Mesendoderm (in vitro differentiated cells): Measurements from ENCODE around the gene SYTL4.

Experiments
- DNase-seq: peaks from one replicate; pipeline ENCODE4 v3.0.0; 2013
- H2AK5ac ChIP-seq: 2 replicates; pipeline ENCODE4 v1.6.1; 2013; ENCODE audit warnings: low read length, inconsistent platforms
- H2BK120ac ChIP-seq: 2 replicates; pipeline ENCODE4 v1.6.1; 2013; ENCODE audit warnings: low read depth, mild to moderate bottlenecking, low read length, moderate library complexity, mixed read lengths
- H2BK15ac ChIP-seq: replicated peaks from 2 replicates; pipeline ENCODE4 v1.6.1; 2013; ENCODE audit warnings: low read depth, mild to moderate bottlenecking, moderate library complexity
- H2BK5ac ChIP-seq: 2 replicates; pipeline ENCODE4 v1.6.1; 2013; ENCODE audit warnings: low read length, inconsistent platforms
- H3K18ac ChIP-seq: 2 replicates; pipeline ENCODE4 v1.6.1; 2013; ENCODE audit warnings: mild to moderate bottlenecking, low read length, mixed read lengths
- H3K23ac ChIP-seq: one replicate; pipeline ENCODE4 v1.6.1; 2013; ENCODE audit warnings: low read length
- H3K27ac ChIP-seq: 2 replicates; pipeline ENCODE4 v1.5.1; 2013; ENCODE audit warnings: low read depth, mild to moderate bottlenecking, inconsistent platforms, low read length, moderate library complexity
- H3K27me3 ChIP-seq: 2 replicates; pipeline ENCODE4 v1.6.1; 2013; ENCODE audit warnings: low read length, control low read depth, mild to moderate bottlenecking, inconsistent platforms; ENCODE audit not compliant: insufficient read depth, poor library complexity
- H3K36me3 ChIP-seq: 2 replicates; pipeline ENCODE4 v1.6.1; 2013; ENCODE audit warnings: low read length, inconsistent platforms; ENCODE audit not compliant: control insufficient read depth, insufficient read depth
- H3K4ac ChIP-seq: one replicate; pipeline ENCODE4 v1.6.1; 2013; ENCODE audit warnings: low read depth, mild to moderate bottlenecking, low read length, moderate library complexity
- H3K4me1 ChIP-seq: 2 replicates; pipeline ENCODE4 v1.6.1; 2013; ENCODE audit warnings: low read depth, low read length, inconsistent platforms; ENCODE audit not compliant: control insufficient read depth
- H3K4me2 ChIP-seq: 2 replicates; pipeline ENCODE4 v1.6.1; 2013; ENCODE audit warnings: low read length
- H3K4me3 ChIP-seq: 2 replicates; pipeline ENCODE4 v1.5.1; 2013; ENCODE audit warnings: mild to moderate bottlenecking, low read length
- H3K56ac ChIP-seq: one replicate; pipeline ENCODE4 v1.6.1; 2013; ENCODE audit warnings: low read length
- H3K79me1 ChIP-seq: 2 replicates; pipeline ENCODE4 v1.6.1; 2013; ENCODE audit warnings: low read length, inconsistent platforms
- H3K79me2 ChIP-seq: 2 replicates; pipeline ENCODE4 v1.6.1; 2013; ENCODE audit warnings: mild to moderate bottlenecking, low read length; ENCODE audit not compliant: control insufficient read depth, insufficient read depth
- H3K9ac ChIP-seq: 2 replicates; pipeline ENCODE4 v1.6.1; 2013; ENCODE audit warnings: low read length, inconsistent platforms
- H4K5ac ChIP-seq: one replicate; pipeline ENCODE4 v1.6.1; 2013; ENCODE audit warnings: low read length
- H4K8ac ChIP-seq: one replicate; pipeline ENCODE4 v1.6.1; 2013; ENCODE audit warnings: low read depth, mild to moderate bottlenecking, control low read depth, low read length, moderate library complexity
- whole genome bisulfite sequencing: extraction: QIAGEN DNeasy Blood & Tissue Kit; methylation state at CpG from one replicate; pipeline ENCODE4 v1.1.7; 2013; ENCODE audit warnings: low lambda C conversion rate, missing lambda C conversion rate; ENCODE audit not compliant: insufficient coverage; ENCODE audit errors: extremely low coverage; 5-methylcytosine and 5-hydroxymethylcytosine counted together

SYTL4 gene

DNA sequence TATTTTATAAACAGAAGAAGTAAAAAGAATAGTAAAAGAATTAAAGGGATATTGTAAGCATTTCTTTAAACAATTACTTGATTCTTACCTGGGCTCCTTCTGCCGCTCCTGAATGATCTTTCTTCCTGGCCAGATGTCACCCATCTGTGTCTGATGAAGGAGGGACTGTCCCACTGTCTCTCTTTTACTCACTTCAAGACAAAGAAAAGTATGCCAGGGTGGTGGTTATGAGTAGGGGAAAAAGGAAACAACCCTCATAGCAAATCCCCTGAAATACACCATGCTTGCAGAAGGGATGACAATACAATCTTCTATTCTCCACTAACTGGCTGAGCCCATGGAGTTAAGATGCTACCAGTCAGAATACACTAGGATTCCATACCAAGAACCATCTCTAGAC, 31.1 kb downstream of the SYTL4 start:
- no peak overlapping the region for H2BK5ac ChIP-seq
- no peak overlapping the region for H2BK120ac ChIP-seq
- no peaks in the 10 kb centered on the region for H3K27me3 ChIP-seq
- H3K56ac ChIP-seq = no peak overlapping the region
- no peaks in the 10 kb centered on the region for H3K36me3 ChIP-seq
- DNase-seq = no peak
- no peak overlapping the region for H2AK5ac ChIP-seq
- H3K79me1 ChIP-seq = no peaks in the 10 kb centered on the region
- H3K27ac ChIP-seq = no peak overlapping the region
- H4K8ac ChIP-seq = no peak overlapping the region
- H4K5ac ChIP-seq = no peak overlapping the region
- H3K79me2 ChIP-seq = no peaks in the 10 kb centered on the region
- H3K4ac ChIP-seq = no peak overlapping the region
- no CpG with 5 or more reads among the region's 1 CpG for WGBS
- no peak overlapping the region for H3K9ac ChIP-seq
- H3K18ac ChIP-seq = no peak overlapping the region
- H2BK15ac ChIP-seq = no peak overlapping the region
- no peaks in the 10 kb centered on the region for H3K4me1 ChIP-seq
- H3K4me2 ChIP-seq = no peak overlapping the region
- H3K23ac ChIP-seq = no peak overlapping the region
- H3K4me3 ChIP-seq = no peak overlapping the region

- no peak for DNase-seq
- no peak overlapping the region for H4K8ac ChIP-seq
Measured at GRCh38 chrX:100698551-100698950, 33.4 kb downstream of the SYTL4 start.

DNA sequence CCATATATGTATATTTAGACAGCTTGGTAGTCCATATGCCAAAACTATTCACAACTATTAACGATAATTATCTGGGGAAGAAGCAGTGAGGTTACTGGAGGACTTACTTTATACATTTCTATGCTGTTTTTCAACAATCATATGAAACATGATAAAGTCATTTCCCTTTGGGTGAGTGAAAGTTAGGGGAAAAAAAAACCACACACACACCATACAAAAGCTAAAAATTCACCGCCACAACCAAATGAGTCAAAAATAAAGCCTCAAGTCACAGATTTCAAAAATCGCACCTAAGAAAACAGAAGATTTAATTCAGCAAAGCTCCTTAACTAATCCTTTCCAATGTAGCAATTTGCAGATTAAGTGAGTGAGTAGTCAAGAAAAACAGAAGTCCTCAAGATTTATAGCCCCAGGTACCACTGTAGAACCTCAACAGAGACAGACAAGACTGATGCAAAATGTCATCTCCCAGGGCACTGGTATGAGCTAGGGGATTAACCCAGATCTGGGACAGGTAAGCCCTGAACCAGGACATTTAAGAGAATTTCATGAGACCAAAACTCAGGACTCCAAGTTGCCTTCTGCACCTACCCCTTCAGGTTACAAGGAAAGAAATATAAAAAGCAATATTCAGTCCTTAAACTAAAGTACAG, 35.1 kb downstream of the SYTL4 start:
- Histone ChIP-seq H3K27ac (no peak overlapping the region), H2AK5ac (no peak overlapping the region), H4K5ac (no peak overlapping the region), H3K4me2 (no peak overlapping the region), H3K4ac (no peak overlapping the region), H4K8ac (no peak overlapping the region), H3K56ac (no peak overlapping the region), H3K27me3 (no peaks in the 10 kb centered on the region), H2BK5ac (no peak overlapping the region), H3K9ac (no peak overlapping the region), H3K36me3 (no peaks in the 10 kb centered on the region), H3K79me2 (no peaks in the 10 kb centered on the region), H3K79me1 (no peaks in the 10 kb centered on the region), H3K18ac (no peak overlapping the region), H3K4me1 (no peaks in the 10 kb centered on the region), H3K4me3 (no peak overlapping the region), H3K23ac (no peak overlapping the region), H2BK120ac (no peak overlapping the region), H2BK15ac (no peak overlapping the region)
- WGBS = no CpG with 5 or more reads among the region's 3 CpGs
- DNase-seq = no peak

More at GRCh38 chrX:100698551-100698950, 33.4 kb downstream of the SYTL4 start:
- H2AK5ac ChIP-seq = no peak overlapping the region
- H4K5ac ChIP-seq = no peak overlapping the region
- no peak overlapping the region for H3K4me3 ChIP-seq
- no peak overlapping the region for H3K4me2 ChIP-seq
- no peak overlapping the region for H3K9ac ChIP-seq
- H2BK5ac ChIP-seq = no peak overlapping the region
- H3K56ac ChIP-seq = no peak overlapping the region
- H3K27ac ChIP-seq = no peak overlapping the region
- H3K79me2 ChIP-seq = no peaks in the 10 kb centered on the region
- no peaks in the 10 kb centered on the region for H3K27me3 ChIP-seq
- H3K36me3 ChIP-seq = no peaks in the 10 kb centered on the region
- no peak overlapping the region for H3K23ac ChIP-seq
- H2BK120ac ChIP-seq = no peak overlapping the region
- no peaks in the 10 kb centered on the region for H3K79me1 ChIP-seq
- no peak overlapping the region for H3K4ac ChIP-seq
- H2BK15ac ChIP-seq = no peak overlapping the region
- H3K4me1 ChIP-seq = no peaks in the 10 kb centered on the region
- H3K18ac ChIP-seq = no peak overlapping the region

GRCh38 chrX:100695991-100696390, 35.9 kb downstream of the SYTL4 start:
- no peak overlapping the region for H2BK120ac ChIP-seq
- H2BK5ac ChIP-seq = no peak overlapping the region
- H4K8ac ChIP-seq = no peak overlapping the region
- H3K4me2 ChIP-seq = no peak overlapping the region
- no peak overlapping the region for H3K9ac ChIP-seq
- no peak overlapping the region for H3K27ac ChIP-seq
- H3K4ac ChIP-seq = no peak overlapping the region
- no peaks in the 10 kb centered on the region for H3K4me1 ChIP-seq
- no peak overlapping the region for H2AK5ac ChIP-seq
- H2BK15ac ChIP-seq = no peak overlapping the region
- no peak overlapping the region for H3K18ac ChIP-seq
- no peak for DNase-seq
- H3K56ac ChIP-seq = no peak overlapping the region
- H3K4me3 ChIP-seq = no peak overlapping the region
- no peaks in the 10 kb centered on the region for H3K79me2 ChIP-seq
- no peaks in the 10 kb centered on the region for H3K79me1 ChIP-seq
- H3K23ac ChIP-seq = no peak overlapping the region
- H3K36me3 ChIP-seq = no peaks in the 10 kb centered on the region
- no CpG with 5 or more reads among the region's 4 CpGs for WGBS
- no peaks in the 10 kb centered on the region for H3K27me3 ChIP-seq
- no peak overlapping the region for H4K5ac ChIP-seq

GRCh38 chrX:100695302-100695701, 36.6 kb downstream of the SYTL4 start:
- Histone ChIP-seq H3K4me1 (no peaks in the 10 kb centered on the region), H2BK5ac (no peak overlapping the region), H3K4ac (no peak overlapping the region), H2AK5ac (no peak overlapping the region), H3K27ac (no peak overlapping the region), H3K18ac (no peak overlapping the region), H3K79me2 (no peaks in the 10 kb centered on the region), H4K8ac (no peak overlapping the region), H3K23ac (no peak overlapping the region), H3K79me1 (no peaks in the 10 kb centered on the region), H3K9ac (no peak overlapping the region), H3K56ac (no peak overlapping the region), H3K4me3 (no peak overlapping the region), H2BK120ac (no peak overlapping the region), H3K36me3 (no peaks in the 10 kb centered on the region), H3K27me3 (no peaks in the 10 kb centered on the region), H2BK15ac (no peak overlapping the region), H4K5ac (no peak overlapping the region), H3K4me2 (no peak overlapping the region)
- WGBS = no CpG with 5 or more reads among the region's 2 CpGs
- DNase-seq = no peak

GRCh38 chrX:100687546-100687945, 44.4 kb downstream of the SYTL4 start:
- H3K18ac ChIP-seq = no peak overlapping the region
- H3K4me2 ChIP-seq = no peak overlapping the region
- H3K9ac ChIP-seq = no peak overlapping the region
- H3K79me2 ChIP-seq = no peaks in the 10 kb centered on the region
- H2BK120ac ChIP-seq = no peak overlapping the region
- H3K4ac ChIP-seq = no peak overlapping the region
- H2AK5ac ChIP-seq = no peak overlapping the region
- H3K4me1 ChIP-seq = no peaks in the 10 kb centered on the region
- H4K8ac ChIP-seq = no peak overlapping the region
- H3K27me3 ChIP-seq = no peaks in the 10 kb centered on the region
- H2BK5ac ChIP-seq = no peak overlapping the region
- no peak overlapping the region for H2BK15ac ChIP-seq
- no peak overlapping the region for H3K56ac ChIP-seq
- H3K27ac ChIP-seq = no peak overlapping the region
- no peak overlapping the region for H4K5ac ChIP-seq
- no peak overlapping the region for H3K23ac ChIP-seq
- no peak for DNase-seq
- H3K79me1 ChIP-seq = no peaks in the 10 kb centered on the region
- WGBS = no CpG with 5 or more reads among the region's 2 CpGs
- no peak overlapping the region for H3K4me3 ChIP-seq
- H3K36me3 ChIP-seq = no peaks in the 10 kb centered on the region
